ENCODE results near the gene TESMIN. TPM values are rescaled to one million over a fixed set of nuclear protein-coding genes. Genes with fewer than 3 reads are reported as not detected.

TESMIN gene
- total RNA-seq, 1 donor, result 19.1 TPM

DNA sequence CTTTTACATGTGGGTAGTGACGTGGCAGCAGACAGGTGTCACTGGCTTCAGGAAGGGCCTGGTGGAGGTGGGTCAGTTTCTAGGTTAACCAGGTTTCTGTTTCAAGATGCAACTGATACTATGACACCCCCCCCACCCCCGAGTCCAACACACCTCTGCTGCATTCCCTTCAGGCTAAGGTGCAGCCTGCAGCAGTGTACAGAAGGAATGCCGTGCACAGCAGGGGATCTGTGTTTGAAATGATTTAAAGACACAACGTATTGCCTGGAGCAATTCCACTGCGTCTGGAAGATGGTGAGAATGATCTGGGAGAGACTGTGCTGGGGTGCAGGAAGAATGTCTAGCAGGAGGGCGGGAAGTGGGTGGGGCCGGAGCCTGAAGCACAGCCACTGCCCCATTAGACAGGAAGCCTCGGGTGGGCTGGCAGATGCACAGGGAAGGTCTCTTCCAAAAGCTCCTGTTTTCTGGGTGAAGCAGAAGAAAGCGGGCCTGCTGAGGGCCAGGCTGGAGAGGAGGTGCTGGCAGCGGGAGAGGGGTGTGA lies 11.9 kb upstream of the TESMIN start:
- no peak for DNase-seq (ENCODE audit: low read depth in 2 of 3, low spot score in 2 of 3)

DNA sequence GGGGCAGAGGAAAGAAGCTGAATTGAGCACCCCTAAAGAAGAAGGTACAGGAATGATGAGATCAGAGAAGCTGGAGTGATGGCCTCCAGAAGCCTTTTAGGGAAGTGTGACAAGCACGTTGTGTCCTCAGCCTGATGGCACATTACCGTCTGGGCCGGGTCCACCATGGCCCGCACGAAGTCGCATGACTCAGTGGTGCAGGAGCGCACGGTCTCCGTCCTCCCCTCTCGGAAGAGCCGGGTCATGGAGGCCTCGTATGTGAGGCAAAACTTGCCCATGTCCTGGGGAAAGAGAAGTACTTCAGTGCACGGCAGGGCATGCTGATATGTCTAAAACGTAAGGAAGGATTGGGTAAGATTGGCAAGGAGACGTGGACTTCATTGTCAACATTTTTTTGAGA lies 11.2 kb upstream of the TESMIN start:
- DNase-seq (ENCODE audit: low read depth in 2 of 3, low spot score in 2 of 3), result no peak

DNA sequence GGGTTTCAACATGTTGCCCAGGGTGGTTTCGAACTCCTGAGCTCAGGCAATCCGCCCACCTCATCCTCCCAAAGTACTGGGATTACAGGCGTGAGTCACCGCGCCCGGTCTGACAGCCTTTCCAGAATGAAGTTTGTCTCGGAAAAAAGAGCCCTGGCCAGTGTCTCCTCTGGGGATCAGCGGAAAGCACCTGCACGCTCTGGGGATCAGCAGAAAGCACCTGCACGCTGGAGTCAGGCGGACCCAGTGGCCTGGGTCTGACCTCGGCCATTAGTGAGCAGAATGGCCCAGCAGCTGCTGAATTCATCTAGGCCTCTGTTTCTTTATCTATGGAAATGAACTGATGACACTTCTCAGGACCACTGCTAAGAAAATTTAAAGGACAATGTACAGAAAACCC lies 10.5 kb upstream of the TESMIN start:
- DNase-seq (ENCODE audit: low read depth in 2 of 3, low spot score in 2 of 3), result no peak

DNA sequence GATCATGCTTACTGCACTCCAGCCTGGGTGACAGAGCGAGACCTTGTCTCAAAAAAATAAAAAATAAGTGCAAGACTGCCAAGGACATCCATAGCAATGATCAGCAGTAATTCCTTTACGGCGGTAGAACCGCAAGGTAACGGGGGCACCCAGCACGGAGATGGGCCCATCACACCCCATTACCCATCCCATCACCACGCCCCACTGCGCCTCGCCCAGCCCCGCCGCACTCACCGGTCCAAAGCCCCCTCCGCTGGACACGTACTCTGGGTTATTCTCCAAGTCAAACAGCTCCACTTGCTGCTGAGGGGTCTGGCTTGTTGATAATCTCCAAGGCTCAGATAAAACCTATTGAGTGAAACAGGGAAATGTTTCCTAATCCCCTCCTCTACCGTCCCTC lies 8.7 kb upstream of the TESMIN start:
- no peak for DNase-seq (ENCODE audit: low read depth in 2 of 3, low spot score in 2 of 3)

DNA sequence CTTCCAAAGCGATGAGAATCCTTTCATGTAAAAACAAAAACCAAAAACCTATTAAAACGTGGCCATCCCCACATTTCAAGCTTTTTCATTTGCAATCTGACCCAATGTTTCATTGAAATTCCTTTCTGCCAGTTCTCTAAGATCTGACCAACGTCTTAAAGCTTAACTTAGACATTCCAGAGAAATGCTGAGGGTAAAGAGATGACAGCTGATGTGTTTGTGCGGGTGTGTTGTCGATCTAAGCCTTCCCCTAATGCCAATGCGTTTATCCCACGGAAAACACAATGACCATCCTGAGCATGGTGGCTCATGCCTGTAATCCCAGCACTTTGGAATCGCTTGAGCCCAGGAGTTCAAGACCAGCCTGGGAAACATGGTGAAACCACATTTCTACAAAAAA lies 6.4 kb upstream of the TESMIN start:
- DNase-seq (ENCODE audit: low read depth in 2 of 3, low spot score in 2 of 3), result no peak

DNA sequence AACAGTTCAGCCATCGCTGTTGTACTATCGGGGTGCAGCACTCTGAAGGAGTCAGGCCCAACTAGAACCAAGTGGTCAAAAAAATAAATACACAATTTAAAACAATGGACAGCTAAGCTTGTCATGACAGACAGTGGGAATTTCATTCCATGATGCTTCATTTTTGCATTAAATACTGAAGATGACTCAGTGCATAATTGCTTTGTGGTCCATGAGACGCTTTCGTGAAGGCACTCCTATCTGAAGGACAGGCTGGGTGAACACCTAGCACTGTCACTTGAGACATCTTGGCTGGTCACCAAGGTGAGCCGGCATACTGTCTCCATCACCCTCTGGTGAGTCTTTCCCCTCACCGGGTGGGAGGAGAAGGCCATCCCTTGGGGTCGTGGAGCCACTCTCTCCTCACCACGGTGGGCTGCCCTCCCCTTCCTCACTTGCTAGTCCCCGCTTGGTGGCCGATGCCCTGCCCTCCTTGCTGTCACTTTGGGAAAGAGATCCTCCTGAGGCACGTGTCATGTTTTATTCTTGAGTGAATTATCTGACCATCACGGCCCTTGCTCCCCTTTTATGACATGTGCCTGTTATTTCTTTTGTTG lies 4.9 kb upstream of the TESMIN start:
- no peak for DNase-seq (ENCODE audit: low read depth in 2 of 3, low spot score in 2 of 3)

DNA sequence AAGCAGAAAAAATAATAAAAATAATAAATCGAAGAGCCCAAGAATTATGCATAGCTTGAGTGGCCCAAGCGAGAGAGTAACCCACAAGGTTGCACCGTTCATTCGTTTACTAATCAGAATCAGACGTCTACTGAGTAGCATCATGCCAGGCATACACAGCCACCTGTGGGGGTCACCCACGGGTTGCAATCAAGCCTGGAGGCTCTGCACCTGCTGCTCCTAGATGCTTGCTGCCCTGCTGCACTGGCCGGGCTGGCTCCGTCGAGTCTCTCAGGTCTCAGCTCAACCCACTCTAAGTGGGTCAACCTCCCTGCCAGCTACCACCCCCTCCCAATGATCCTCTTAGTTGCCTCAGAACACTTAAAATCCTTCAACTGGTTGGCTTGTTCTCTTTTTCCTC lies 2.0 kb upstream of the TESMIN start:
- DNase-seq (ENCODE audit: low read depth in 2 of 3, low spot score in 2 of 3), result no peak

DNA sequence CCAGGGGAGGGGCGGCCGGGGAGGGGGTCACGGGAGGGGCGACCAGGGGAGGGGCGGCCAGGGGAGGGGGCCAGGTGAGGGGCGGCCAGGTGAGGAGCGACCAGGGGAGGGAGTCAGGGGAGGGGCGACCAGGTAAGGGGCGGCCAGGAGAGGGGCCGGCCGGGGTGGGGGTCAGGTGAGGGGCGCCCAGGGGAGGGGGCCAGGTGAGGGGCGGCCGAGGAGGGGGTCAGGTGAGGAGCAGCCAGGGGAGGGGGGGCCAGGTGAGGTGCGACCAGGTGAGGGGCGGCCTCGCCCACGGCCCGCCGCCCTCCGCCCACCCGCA lies 355 bp downstream of the TESMIN start:
- peak in 1 of 3 donors; percentile 7 for DNase-seq (ENCODE audit: low read depth in 2 of 3, low spot score in 2 of 3)

DNA sequence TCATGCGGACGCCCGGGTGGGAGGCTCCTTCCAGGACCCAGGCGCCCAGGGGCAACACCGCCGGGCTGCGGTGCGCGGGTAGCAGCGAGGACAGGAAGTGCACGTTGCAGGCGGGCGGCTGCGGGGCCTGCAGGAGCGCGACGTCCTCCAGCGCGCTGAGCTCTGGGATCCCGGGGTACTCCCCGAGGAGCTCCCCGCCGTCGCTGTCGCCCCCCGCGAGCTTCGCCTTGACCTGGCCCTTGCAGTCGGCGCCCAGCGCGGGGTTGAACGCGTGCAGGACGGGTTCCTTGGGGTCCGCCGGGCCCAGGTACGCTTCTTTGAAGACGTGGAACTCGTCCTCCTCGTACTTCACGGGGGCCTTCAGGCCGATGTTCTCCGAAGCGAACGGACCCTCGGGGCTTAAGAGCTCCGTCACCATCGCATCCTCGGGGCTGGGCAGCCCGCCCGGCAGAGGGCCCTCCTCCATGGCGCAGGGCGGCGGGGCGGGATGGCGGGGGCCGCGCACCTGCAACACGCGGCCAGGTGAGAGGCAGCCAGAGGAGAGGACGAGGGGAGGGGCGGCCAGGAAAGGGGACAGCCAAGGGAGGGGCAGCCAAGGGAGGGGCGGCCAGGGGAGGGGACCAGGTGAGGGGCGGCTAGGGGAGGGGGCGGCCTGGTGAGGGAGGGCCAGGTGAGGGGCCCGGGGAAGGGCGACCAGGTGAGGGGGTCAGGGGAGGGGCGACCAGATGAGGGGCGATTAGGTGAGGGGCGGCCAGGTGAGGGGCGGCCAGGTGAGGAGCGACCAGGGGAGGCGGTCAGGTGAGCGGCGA lies 921 bp downstream of the TESMIN start:
- DNase-seq (ENCODE audit: low read depth in 2 of 3, low spot score in 2 of 3), result peak in 2 of 3 donors; percentile 31 to 51

DNA sequence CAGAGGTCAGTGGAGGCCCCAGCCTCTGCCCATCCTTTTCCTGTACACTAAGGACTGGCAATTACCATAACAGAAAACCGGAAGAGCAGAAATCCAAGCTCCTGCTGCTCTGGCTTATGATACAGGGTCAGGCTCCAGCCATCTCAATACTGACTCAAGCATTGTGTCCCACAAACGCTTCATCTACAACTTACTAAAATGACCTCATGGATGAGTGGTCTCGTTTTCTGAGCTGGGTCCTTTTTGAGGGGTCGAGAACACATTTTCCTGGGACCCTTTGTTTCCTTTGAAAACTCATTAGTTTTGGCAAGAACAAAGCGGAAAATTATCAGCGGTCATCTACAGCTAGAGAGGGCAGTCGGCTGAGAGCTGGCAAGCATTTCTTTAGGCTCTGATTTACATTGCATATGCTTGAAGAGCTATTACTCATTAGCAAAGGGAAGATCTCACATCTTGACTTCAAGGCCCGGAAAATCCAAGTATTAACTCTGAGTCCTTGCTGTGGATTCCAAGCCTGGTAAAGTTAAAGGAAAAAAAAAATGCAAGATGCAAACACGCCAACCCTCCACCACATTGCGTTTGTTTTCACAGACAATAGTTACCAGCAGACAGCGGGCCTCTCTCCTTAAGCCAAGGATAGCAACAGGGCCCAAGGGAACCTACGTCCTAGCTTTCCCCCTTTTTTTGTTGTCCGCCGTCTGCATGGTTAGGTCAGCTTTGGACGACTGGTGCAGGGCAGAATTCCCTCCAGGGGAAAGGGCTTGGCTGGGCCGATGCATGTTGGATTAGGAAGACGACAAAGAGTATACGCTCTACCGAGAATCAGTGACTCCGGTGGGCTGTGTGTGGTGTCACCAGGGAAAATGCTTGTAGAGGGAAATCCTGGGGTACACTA lies 1.8 kb downstream of the TESMIN start:
- DNase-seq (ENCODE audit: low read depth in 2 of 3, low spot score in 2 of 3), result no peak

DNA sequence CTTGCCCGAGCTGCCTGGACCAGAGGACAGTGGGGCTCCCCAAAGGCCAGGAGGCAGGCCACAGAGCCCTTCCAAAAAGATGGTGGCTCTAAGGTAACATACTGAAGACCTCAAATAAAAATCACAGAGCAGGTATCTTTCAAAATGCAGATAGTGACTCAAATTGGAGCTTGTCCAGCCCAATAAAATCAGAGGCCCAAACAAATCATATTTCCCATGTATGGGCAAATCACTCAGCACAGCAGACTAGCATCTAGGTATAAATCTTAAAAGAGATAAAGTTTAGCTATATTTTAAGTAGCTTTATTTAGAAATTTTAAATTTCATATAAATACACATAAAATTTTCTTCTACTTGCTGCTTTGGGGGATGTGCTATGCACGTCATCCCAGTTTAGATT lies 3.3 kb downstream of the TESMIN start:
- no peak for DNase-seq (ENCODE audit: low read depth in 2 of 3, low spot score in 2 of 3)

DNA sequence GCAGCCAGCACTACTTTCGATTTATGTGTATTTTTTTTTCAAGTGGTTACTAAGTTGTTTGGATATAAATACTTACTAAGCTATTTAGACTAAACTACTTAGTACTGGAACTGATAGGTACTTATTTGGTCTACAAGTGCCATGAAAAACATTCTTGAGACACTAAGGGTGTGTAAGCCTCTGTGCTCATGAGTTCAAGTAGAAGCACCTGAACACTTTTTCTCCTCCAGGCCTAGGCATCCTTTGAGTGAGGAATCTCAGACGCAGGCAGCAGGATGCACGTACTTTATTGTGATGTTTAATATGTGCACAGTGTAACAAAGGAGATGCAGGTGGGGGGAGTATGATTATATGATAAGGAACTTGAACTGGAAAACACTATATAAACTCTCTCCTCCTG lies 7.8 kb downstream of the TESMIN start:
- no peak for DNase-seq (ENCODE audit: low read depth in 2 of 3, low spot score in 2 of 3)

DNA sequence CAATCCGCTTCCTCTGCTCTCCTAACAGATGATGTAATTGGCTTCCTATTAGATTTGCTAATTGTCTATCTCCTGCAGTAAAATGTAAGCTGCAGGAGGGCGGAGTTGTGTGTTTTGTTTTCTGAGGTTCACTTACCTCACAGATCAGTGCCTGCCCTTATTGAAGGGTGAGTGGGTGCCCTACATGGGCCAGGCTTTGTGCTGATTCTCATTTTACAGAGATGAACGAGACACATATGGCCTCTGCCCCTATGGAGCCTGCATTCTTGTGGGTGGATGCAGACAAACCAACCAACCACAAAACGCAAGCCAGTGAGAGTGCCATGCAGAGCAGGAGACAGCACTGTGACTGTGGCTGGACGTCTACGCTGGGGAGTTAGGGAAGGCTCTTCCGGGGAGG lies 9.9 kb downstream of the TESMIN start:
- no peak for DNase-seq (ENCODE audit: low read depth in 2 of 3, low spot score in 2 of 3)

DNA sequence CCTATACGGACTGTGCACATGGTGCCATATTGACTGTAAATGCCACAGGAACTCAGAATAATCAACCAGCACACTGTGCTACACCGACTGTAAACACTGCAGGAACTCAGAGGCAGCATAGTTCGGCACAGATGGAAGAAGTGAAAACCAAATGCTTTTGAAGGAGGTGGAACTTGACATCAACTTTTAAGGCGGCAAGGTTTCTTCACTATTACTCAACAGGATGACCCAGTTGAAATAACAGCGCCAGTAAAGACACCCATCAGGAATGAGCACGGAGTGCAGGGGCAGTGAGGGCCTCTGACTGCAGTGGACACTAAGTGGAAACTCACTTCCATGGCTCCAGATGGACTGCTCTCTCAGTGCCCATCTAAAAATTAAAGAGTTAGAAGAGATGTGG lies 15.7 kb downstream of the TESMIN start:
- no peak for DNase-seq (ENCODE audit: low read depth in 2 of 3, low spot score in 2 of 3)

DNA sequence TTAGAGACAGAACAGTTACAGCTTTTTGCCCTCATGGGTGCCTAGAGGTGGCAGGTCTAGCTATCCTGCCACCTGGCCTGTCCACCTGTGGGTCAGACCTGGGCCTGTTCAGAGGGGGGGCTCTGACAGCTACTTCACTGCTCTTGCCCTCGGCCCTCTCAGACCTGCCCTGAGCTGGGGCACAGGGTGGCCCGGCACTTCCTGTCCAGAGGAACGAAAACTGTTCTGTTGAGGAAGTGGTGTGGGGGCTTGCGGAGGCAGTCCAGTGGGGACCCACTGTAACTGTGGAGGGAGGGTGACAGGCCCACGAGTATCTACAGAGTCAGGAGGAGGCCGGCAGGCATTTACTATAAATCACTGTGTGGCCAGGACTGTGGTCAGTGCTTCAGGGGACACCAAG lies 16.2 kb downstream of the TESMIN start:
- DNase-seq (ENCODE audit: low read depth in 2 of 3, low spot score in 2 of 3), result no peak

DNA sequence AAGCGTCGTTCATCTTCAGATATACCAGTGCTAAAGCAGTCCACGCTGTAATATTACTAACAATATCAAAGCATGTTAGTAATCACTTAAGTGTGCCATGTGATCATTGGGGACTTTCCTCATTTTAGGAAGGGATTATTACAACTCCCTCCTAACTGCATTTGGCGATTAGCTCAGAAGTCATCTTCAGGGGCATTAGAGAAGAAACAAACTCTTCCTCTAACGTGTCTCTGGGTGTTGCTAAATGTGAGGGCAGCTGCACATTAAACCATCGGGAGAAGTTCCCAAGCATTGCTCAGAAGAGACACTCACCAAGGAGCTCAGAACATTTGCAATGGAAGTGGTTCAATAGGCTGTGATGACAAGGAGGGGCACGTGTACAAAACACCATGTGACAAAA lies 17.2 kb downstream of the TESMIN start:
- no peak for DNase-seq (ENCODE audit: low read depth in 2 of 3, low spot score in 2 of 3)

DNA sequence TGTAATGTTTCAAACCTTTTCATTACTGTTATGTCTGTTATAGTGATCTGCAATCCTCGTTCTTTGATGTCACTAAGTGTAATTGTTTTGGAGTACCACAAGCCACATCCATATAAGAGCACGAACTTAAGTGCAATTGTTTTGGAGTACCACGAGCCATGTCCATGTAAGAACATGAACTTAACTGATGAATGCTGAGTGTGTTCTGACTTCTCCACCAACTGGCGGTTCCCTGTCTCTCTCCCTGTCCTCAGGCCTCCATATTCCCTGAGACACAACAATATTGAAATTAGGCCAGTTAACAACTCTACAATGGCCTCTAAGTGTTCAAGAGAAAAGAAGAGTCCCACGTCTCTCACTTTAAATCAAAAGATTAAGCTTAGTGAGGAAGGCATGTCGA lies 23.5 kb downstream of the TESMIN start:
- DNase-seq (ENCODE audit: low read depth in 2 of 3, low spot score in 2 of 3), result no peak

DNA sequence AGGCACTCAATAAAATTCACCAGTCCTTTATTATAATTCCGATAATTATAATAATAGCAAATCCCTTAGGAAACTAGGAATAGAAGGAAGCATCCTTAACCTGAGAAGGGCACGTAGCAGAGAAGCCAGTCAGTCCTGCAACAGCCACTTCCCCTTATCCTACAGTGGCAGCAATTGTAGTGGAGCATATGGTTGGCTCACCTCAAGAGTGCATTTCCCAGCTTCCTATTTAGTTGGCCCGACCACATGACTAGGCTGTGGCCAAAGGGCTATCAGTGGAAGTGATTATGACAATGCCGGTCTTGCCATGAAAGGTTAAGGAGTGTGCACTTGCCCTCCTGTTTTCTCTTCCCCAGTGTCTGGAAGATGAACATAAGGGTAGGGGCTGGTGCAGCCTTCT lies 27.0 kb downstream of the TESMIN start:
- DNase-seq (ENCODE audit: low read depth in 2 of 3, low spot score in 2 of 3), result peak in 1 of 3 donors; percentile 7

DNA sequence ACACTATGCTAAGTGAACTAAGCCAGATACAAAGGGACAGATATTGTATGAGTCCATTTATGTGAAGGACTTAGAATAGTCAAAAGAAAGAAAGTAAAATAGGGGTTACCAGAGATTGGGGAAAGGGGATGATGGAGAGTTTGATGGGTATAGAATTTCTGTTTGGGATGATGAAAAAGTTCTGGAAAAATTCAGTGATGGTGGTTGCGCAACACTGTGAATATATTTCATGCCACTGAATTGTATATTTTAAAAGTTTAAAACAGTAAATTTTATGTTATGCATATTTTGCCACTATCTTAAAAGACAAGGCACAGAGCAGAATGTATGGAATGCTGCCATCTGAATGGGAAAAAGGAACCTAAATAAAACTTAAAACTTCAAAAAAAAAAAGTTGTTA lies 29.2 kb downstream of the TESMIN start:
- DNase-seq (ENCODE audit: low read depth in 2 of 3, low spot score in 2 of 3), result no peak

DNA sequence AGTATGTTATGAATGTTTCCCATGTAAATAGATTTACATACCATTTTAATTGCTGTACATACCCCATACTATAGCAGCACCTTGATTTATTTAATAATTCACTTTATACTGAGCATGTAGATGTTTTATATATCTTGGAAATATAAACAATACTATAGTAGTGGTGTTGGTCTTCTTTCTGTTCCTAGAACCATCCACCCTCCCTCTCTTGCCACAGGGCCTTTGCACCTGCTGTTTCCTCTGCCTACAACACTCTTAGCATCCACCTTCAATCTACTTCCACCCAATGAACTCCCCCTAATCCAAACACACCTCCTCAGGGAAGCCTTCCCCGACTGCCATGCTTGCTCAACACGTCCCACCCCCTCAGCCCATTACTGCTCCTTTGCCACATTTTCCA lies 30.2 kb downstream of the TESMIN start:
- DNase-seq (ENCODE audit: low read depth in 2 of 3, low spot score in 2 of 3), result no peak

DNA sequence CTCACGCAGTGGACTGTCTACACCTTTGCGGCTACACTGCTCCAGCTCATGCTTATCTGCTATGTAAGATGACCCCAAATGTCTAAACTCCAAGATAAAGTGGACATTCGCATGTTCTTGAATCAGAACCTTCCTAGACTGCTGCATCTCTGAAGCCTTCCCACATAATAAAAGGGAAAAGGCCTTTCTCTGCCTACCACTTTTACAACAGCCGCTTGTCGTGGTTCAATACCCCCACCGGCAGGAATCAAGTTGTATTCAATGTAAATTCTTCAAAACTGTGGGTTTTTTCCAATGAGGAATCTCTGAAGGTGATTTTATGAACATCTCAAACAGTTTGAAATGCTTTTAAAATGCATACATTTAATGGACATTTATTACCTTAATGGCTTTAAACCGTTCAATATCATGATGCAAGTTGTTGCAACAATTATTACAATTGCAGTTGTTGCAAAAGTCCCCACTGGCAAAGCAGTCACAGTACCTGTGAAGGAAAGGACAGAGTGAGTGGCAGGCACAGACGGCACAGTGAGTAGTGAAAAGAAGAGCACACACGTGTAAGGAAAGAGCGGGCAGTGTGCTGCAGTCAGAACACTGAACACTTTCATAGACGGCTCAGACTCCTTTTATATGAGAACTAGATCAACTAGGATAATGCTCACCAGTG lies 35.7 kb downstream of the TESMIN start:
- DNase-seq (ENCODE audit: low read depth in 2 of 3, low spot score in 2 of 3), result no peak

Data from hematopoietic multipotent progenitor cell (in vitro differentiated cells).